Activated CD8-positive, alpha-beta memory T cell treated with anti-CD3 and anti-CD28 coated beads for 36 hours (primary cell): ENCODE data around the gene FBN1. TPM values are rescaled to one million over a fixed set of nuclear protein-coding genes. Genes with fewer than 3 reads are reported as not detected.

Experiments
- CTCF ChIA-PET: fragments of 350-600 bp; sonication (Branson Sonifier 250); formaldehyde crosslinking; loops from one replicate; lab custom pipeline; 2021; ENCODE audit warnings: antibody characterized with exemption; lab: Charles Lee
- POLR2A ChIA-PET: fragments of 350-600 bp; sonication (Branson Sonifier 250); formaldehyde crosslinking; loops from one replicate; lab custom pipeline; 2021; ENCODE audit warnings: antibody characterized with exemption; lab: Charles Lee
- total RNA-seq, 2 experiments: library from RNA; stranded (reverse); gene quantifications; one replicate each; pipeline ENCODE4 v1.2.3, GENCODE V29; 2021

Gene FBN1
- total RNA-seq, 2 experiments from 2014 or later = 0.13 to 0.40 TPM

GRCh38 chr15:48423896-48424475, 221.5 kb downstream of the FBN1 start:
- CTCF ChIA-PET = no interaction called here
- POLR2A ChIA-PET = no interaction called here

GRCh38 chr15:48423342-48423741, 222.2 kb downstream of the FBN1 start:
- ChIA-PET POLR2A (no interaction called here), CTCF (no interaction called here)

- ChIA-PET CTCF (no interaction called here), POLR2A (no interaction called here)
These were observed 223.1 kb downstream of the FBN1 start for GRCh38 chr15:48422401-48422800.

- CTCF ChIA-PET = interaction anchor here (0.6 kb wide), 1 partner anchor 1442 kb away, joined by 3 read pairs; no protein-coding TSS in a partner anchor
- POLR2A ChIA-PET = no interaction called here
These were observed 224.1 kb downstream of the FBN1 start for GRCh38 chr15:48421362-48421761.

GRCh38 chr15:48419896-48420295, 225.6 kb downstream of the FBN1 start:
- ChIA-PET CTCF (no interaction called here), POLR2A (no interaction called here)

- POLR2A ChIA-PET = no interaction called here
- CTCF ChIA-PET = no interaction called here
These were observed 227.2 kb downstream of the FBN1 start for GRCh38 chr15:48418343-48418742.

GRCh38 chr15:48416301-48416700, 229.2 kb downstream of the FBN1 start:
- POLR2A ChIA-PET = no interaction called here
- CTCF ChIA-PET = no interaction called here

- ChIA-PET CTCF (no interaction called here), POLR2A (no interaction called here)
These were observed 230.2 kb downstream of the FBN1 start for GRCh38 chr15:48415036-48415886.

GRCh38 chr15:48414015-48414414, 231.5 kb downstream of the FBN1 start:
- POLR2A ChIA-PET = no interaction called here
- CTCF ChIA-PET = no interaction called here

GRCh38 chr15:48413304-48413703, 232.2 kb downstream of the FBN1 start:
- POLR2A ChIA-PET = no interaction called here
- CTCF ChIA-PET = no interaction called here

GRCh38 chr15:48411971-48412591, 233.4 kb downstream of the FBN1 start:
- POLR2A ChIA-PET = no interaction called here
- CTCF ChIA-PET = no interaction called here

- CTCF ChIA-PET = no interaction called here
These were observed 235.9 kb downstream of the FBN1 start for GRCh38 chr15:48409623-48410022.

GRCh38 chr15:48408327-48408726, 237.2 kb downstream of the FBN1 start:
- POLR2A ChIA-PET = no interaction called here
- CTCF ChIA-PET = no interaction called here

More at GRCh38 chr15:48409623-48410022, 235.9 kb downstream of the FBN1 start:
- POLR2A ChIA-PET = no interaction called here

GRCh38 chr15:48407646-48408045, 237.9 kb downstream of the FBN1 start:
- CTCF ChIA-PET = no interaction called here
- POLR2A ChIA-PET = no interaction called here

- ChIA-PET CTCF (interaction anchor here (0.7 kb wide), 1 partner anchor 1210 kb away, joined by 3 read pairs; no protein-coding TSS in a partner anchor), POLR2A (no interaction called here)
These were observed 238.6 kb downstream of the FBN1 start for GRCh38 chr15:48406911-48407310.

GRCh38 chr15:48406266-48406891, 239.1 kb downstream of the FBN1 start:
- CTCF ChIA-PET = interaction anchor here (0.7 kb wide), 1 partner anchor 1210 kb away, joined by 3 read pairs; no protein-coding TSS in a partner anchor

GRCh38 chr15:48402427-48403177, 242.9 kb downstream of the FBN1 start:
- ChIA-PET POLR2A (no interaction called here), CTCF (no interaction called here)

More at GRCh38 chr15:48406266-48406891, 239.1 kb downstream of the FBN1 start:
- POLR2A ChIA-PET = no interaction called here

GRCh38 chr15:48400086-48400485, 245.4 kb downstream of the FBN1 start:
- CTCF ChIA-PET = no interaction called here

GRCh38 chr15:48397841-48398240, 247.7 kb downstream of the FBN1 start:
- ChIA-PET POLR2A (no interaction called here), CTCF (interaction anchor here (0.7 kb wide), 1 partner anchor 48 kb away, joined by 5 read pairs; no protein-coding TSS in a partner anchor)

More at GRCh38 chr15:48400086-48400485, 245.4 kb downstream of the FBN1 start:
- POLR2A ChIA-PET = no interaction called here
